ENCODE results near the gene U2AF2.

U2AF2 gene

GRCh38 chr19:55688422-55689218, 33.8 kb downstream of the U2AF2 start:
- no peak for DNase-seq (ENCODE audit: low read depth in 2 of 2, low spot score in 1 of 2)

- no peak for DNase-seq (ENCODE audit: low read depth in 2 of 2, low spot score in 1 of 2)
Observed at GRCh38 chr19:55689411-55690108, 34.7 kb downstream of the U2AF2 start.

GRCh38 chr19:55690109-55690768, 35.4 kb downstream of the U2AF2 start:
- no peak for DNase-seq (ENCODE audit: low read depth in 2 of 2, low spot score in 1 of 2)

- no peak for DNase-seq (ENCODE audit: low read depth in 2 of 2, low spot score in 1 of 2)
Observed at GRCh38 chr19:55690769-55691545, 36.1 kb downstream of the U2AF2 start.

GRCh38 chr19:55691561-55692481, 37.0 kb downstream of the U2AF2 start:
- no peak for DNase-seq (ENCODE audit: low read depth in 2 of 2, low spot score in 1 of 2)

- DNase-seq (ENCODE audit: low read depth in 2 of 2, low spot score in 1 of 2): no peak
Observed at GRCh38 chr19:55692681-55693081, 37.8 kb downstream of the U2AF2 start.

- no peak for DNase-seq (ENCODE audit: low read depth in 2 of 2, low spot score in 1 of 2)
Observed at GRCh38 chr19:55693336-55693974, 38.6 kb downstream of the U2AF2 start.

- DNase-seq (ENCODE audit: low read depth in 2 of 2, low spot score in 1 of 2): no peak
Observed at GRCh38 chr19:55694241-55694655, 39.4 kb downstream of the U2AF2 start.

- no peak for DNase-seq (ENCODE audit: low read depth in 2 of 2, low spot score in 1 of 2)
Observed at GRCh38 chr19:55694656-55695491, 40.0 kb downstream of the U2AF2 start.

- no peak for DNase-seq (ENCODE audit: low read depth in 2 of 2, low spot score in 1 of 2)
Observed at GRCh38 chr19:55695511-55696290, 40.9 kb downstream of the U2AF2 start.

- DNase-seq (ENCODE audit: low read depth in 2 of 2, low spot score in 1 of 2): no peak
Observed at GRCh38 chr19:55696301-55697068, 41.6 kb downstream of the U2AF2 start.

GRCh38 chr19:55697069-55697440, 42.2 kb downstream of the U2AF2 start:
- no peak for DNase-seq (ENCODE audit: low read depth in 2 of 2, low spot score in 1 of 2)

GRCh38 chr19:55697698-55698097, 42.9 kb downstream of the U2AF2 start:
- no peak for DNase-seq (ENCODE audit: low read depth in 2 of 2, low spot score in 1 of 2)

GRCh38 chr19:55698256-55698655, 43.4 kb downstream of the U2AF2 start:
- DNase-seq (ENCODE audit: low read depth in 2 of 2, low spot score in 1 of 2): no peak

- DNase-seq (ENCODE audit: low read depth in 2 of 2, low spot score in 1 of 2): no peak
Observed at GRCh38 chr19:55699221-55699620, 44.4 kb downstream of the U2AF2 start.

- no peak for DNase-seq (ENCODE audit: low read depth in 2 of 2, low spot score in 1 of 2)
Observed at GRCh38 chr19:55700813-55701212, 46.0 kb downstream of the U2AF2 start.

- DNase-seq (ENCODE audit: low read depth in 2 of 2, low spot score in 1 of 2): no peak
Observed at GRCh38 chr19:55702131-55702627, 47.3 kb downstream of the U2AF2 start.

Data from stimulated activated CD8-positive, alpha-beta memory T cell treated with anti-CD3 and anti-CD28 coated beads, Interleukin-4, amount 100 ng/mL, for 4 hours (primary cell).